Ovary (tissue), 9 donors: ENCODE measurements around the gene PLA2G4D. TPM values are rescaled to one million over a fixed set of nuclear protein-coding genes. Genes with fewer than 3 reads are reported as not detected.

ENCODE experiments used
- DNase-seq, 5 donors: peaks; one replicate each; pipeline ENCODE4 v3.0.0-alpha.2; 2019 to 2020
- H3K27ac ChIP-seq, 2 donors: fragments of 200-600 bp; one replicate each; pipeline versions ENCODE4 v1.5.1 to v1.8.0; 2019 to 2022
- H3K27me3 ChIP-seq: fragments of 200-600 bp; one replicate; pipeline ENCODE4 v1.8.0; 2022
- H3K36me3 ChIP-seq: fragments of 200-600 bp; sonication (generic); one replicate; pipeline ENCODE4 v1.5.1; 2019
- H3K4me1 ChIP-seq: one replicate; pipeline ENCODE4 v1.8.1; 2013; ENCODE audit warnings: mild to moderate bottlenecking, moderate library complexity; ENCODE audit not compliant: insufficient read depth
- H3K4me3 ChIP-seq: fragments of 200-600 bp; sonication (generic); one replicate; pipeline ENCODE4 v1.5.1; 2017
- H3K9me3 ChIP-seq, 2 donors: fragments of 200-600 bp in 1 of 2; sonication (generic) in 1 of 2; one replicate each; pipeline versions ENCODE4 v1.5.1 to v1.8.1; 2013 to 2019; ENCODE audit warnings: mild to moderate bottlenecking in 1 of 2, moderate library complexity in 1 of 2
- CTCF ChIP-seq, 3 donors: fragments of 450-650 bp in 2 of 3; fragments of 200-600 bp in 1 of 3; IDR thresholded peaks; one replicate each; pipeline versions ENCODE4 v1.5.1 to v1.8.0; 2016 to 2022; ENCODE audit warnings: antibody characterized with exemption in 3 of 3, mild to moderate bottlenecking in 1 of 3
- EP300 ChIP-seq: sonication (generic); formaldehyde crosslinking; IDR thresholded peaks from one replicate; pipeline ENCODE4 v1.6.1; 2017; ENCODE audit warnings: antibody characterized with exemption
- POLR2A ChIP-seq: fragments of 450-650 bp; IDR thresholded peaks from one replicate; pipeline ENCODE4 v1.6.1; 2017; ENCODE audit warnings: antibody characterized with exemption, mild to moderate bottlenecking, moderate library complexity
- WGBS, 3 donors: extraction: QIAGEN DNeasy Blood & Tissue Kit in 1 of 3; methylation state at CpG; one replicate each; pipeline versions ENCODE4 v1.1.5 to v1.1.7; 2013 to 2017; 5-methylcytosine and 5-hydroxymethylcytosine counted together
- intact Hi-C, 4 donors: fragments of 100-400 bp; cut with DNase I; formaldehyde crosslinking; loops; one replicate each; pipeline versions ENCODE4 v1.11.0 to v1.15.1; 2022 to 2023
- polyA plus RNA-seq, 2 donors: library from polyadenylated mRNA; stranded (reverse); fragments of 200-250 nt in 1 of 2; fragments of 350-450 nt in 1 of 2; fragmentation: Illumina TruSeq in 1 of 2; extraction: RNeasy Lipid Tissue Mini Kit (QIAGEN cat#74804) in 1 of 2; gene quantifications; one replicate each; pipeline ENCODE4 v1.2.3, GENCODE V29; 2013 to 2014
- total RNA-seq, 7 donors: library from RNA; depleted of rRNA in 2 of 7; stranded (reverse); fragments of >200 nt in 2 of 7; fragmentation: NEBNext Ultra II Directional in 3 of 7; extraction: Animal tissue kit (Norgen Biotek cat#: 25700) in 3 of 7; gene quantifications; one replicate each; pipeline versions ENCODE4 v1.1.0 to v1.2.4, GENCODE V29; 2016 to 2023
- donor health status: DM: no; HTN: no; CAD: no; lungs with moderate emphysema.
- donor health status: DM: no; HTN: no; CAD: no.
- donor health status: Bipolar disorder and iron deficiency.
- donor health status: DM: yes; HTN: yes; CAD: no.
- donor health status: DM: no; HTN: no; CAD: no.
- donor health status: DM: yes; HTN: yes; CAD: no.

Gene PLA2G4D
- total and polyA plus RNA-seq, 9 donors, result 0.11 to 0.12 TPM; not detected in 7

- Histone ChIP-seq H3K27me3 (no peaks in the 10 kb centered on the region), H3K9me3 (no peaks in the 10 kb centered on the region), H3K4me1 (no peaks in the 10 kb centered on the region), H3K36me3 (no peaks in the 10 kb centered on the region), H3K4me3 (no peak overlapping the region), H3K27ac (no peak overlapping the region)
- DNase-seq, result peak in 1 of 5 donors; percentile 10
- intact Hi-C loops, result no loop called here
- WGBS, 3 donors, result 78 to 84% (median 81%) methylated on average over 8 of the region's 8 CpGs
- TF ChIP-seq CTCF (IDR thresholded peaks at IDR 0.05) (no peak), EP300 (no peak)
Observed at GRCh38 chr15:42140383-42141070, 46.2 kb upstream of the PLA2G4D start.

GRCh38 chr15:42139596-42139995 lies 45.2 kb upstream of the PLA2G4D start:
- no peaks in the 10 kb centered on the region for H3K27me3 ChIP-seq
- intact Hi-C loops, result no loop called here
- peak in 1 of 5 donors; percentile 6 for DNase-seq
- no peaks in the 10 kb centered on the region for H3K9me3 ChIP-seq
- H3K36me3 ChIP-seq, result no peaks in the 10 kb centered on the region
- 71 to 76% (median 75%) methylated on average over 6 of the region's 6 CpGs for WGBS, 3 donors
- H3K4me1 ChIP-seq, result no peaks in the 10 kb centered on the region
- no peak overlapping the region for H3K4me3 ChIP-seq
- H3K27ac ChIP-seq, result no peak overlapping the region
- TF ChIP-seq POLR2A (no peak), CTCF (IDR thresholded peaks at IDR 0.05) (no peak), EP300 (no peak)

- Histone ChIP-seq H3K27me3 (no peaks in the 10 kb centered on the region), H3K4me3 (no peak overlapping the region), H3K9me3 (no peaks in the 10 kb centered on the region), H3K27ac (no peak overlapping the region), H3K36me3 (no peaks in the 10 kb centered on the region), H3K4me1 (no peaks in the 10 kb centered on the region)
- WGBS, 3 donors, result 64 to 71% (median 71%) methylated on average over 3 of the region's 3 CpGs
- intact Hi-C loops, result no loop called here
- peak in 1 of 5 donors; percentile 2 for DNase-seq
- no peak for TF ChIP-seq CTCF (IDR thresholded peaks at IDR 0.05)
- TF ChIP-seq POLR2A, result no peak
- no peak for TF ChIP-seq EP300
Observed at GRCh38 chr15:42138968-42139386, 44.6 kb upstream of the PLA2G4D start.

GRCh38 chr15:42138411-42138810 lies 44.0 kb upstream of the PLA2G4D start:
- no peak overlapping the region for H3K4me3 ChIP-seq
- no peaks in the 10 kb centered on the region for H3K4me1 ChIP-seq
- no peak overlapping the region for H3K27ac ChIP-seq
- 90 to 92% (median 92%) methylated on average over 4 of the region's 4 CpGs for WGBS, 3 donors
- no peaks in the 10 kb centered on the region for H3K27me3 ChIP-seq
- H3K9me3 ChIP-seq, result no peaks in the 10 kb centered on the region
- no peaks in the 10 kb centered on the region for H3K36me3 ChIP-seq
- intact Hi-C loops, result no loop called here
- no peak for TF ChIP-seq EP300
- TF ChIP-seq CTCF (IDR thresholded peaks at IDR 0.05), result no peak
- TF ChIP-seq POLR2A, result no peak
- peak in 1 of 5 donors; percentile 3 for DNase-seq
